ENCODE results near the gene COLEC11.

The COLEC11 gene

GRCh38 chr2:3639015-3639630 is 44.2 kb downstream of the COLEC11 start:
- no peak for DNase-seq (ENCODE audit: low spot score)

- no peak for DNase-seq (ENCODE audit: low spot score)
Measured at GRCh38 chr2:3639653-3640052, 44.7 kb downstream of the COLEC11 start.

- DNase-seq (ENCODE audit: low spot score): no peak
Measured at GRCh38 chr2:3641181-3641580, 46.3 kb downstream of the COLEC11 start.

GRCh38 chr2:3641841-3642421 is 47.0 kb downstream of the COLEC11 start:
- DNase-seq (ENCODE audit: low spot score): no peak

- DNase-seq (ENCODE audit: low spot score): no peak
Measured at GRCh38 chr2:3642521-3643215, 47.8 kb downstream of the COLEC11 start.

GRCh38 chr2:3643371-3644245 is 48.7 kb downstream of the COLEC11 start:
- DNase-seq (ENCODE audit: low spot score): no peak

GRCh38 chr2:3644246-3644525 is 49.3 kb downstream of the COLEC11 start:
- no peak for DNase-seq (ENCODE audit: low spot score)

- DNase-seq (ENCODE audit: low spot score): no peak
Measured at GRCh38 chr2:3644891-3645605, 50.1 kb downstream of the COLEC11 start.

GRCh38 chr2:3645745-3646389 is 51.0 kb downstream of the COLEC11 start:
- no peak for DNase-seq (ENCODE audit: low spot score)

- DNase-seq (ENCODE audit: low spot score): no peak
Measured at GRCh38 chr2:3646446-3646845, 51.5 kb downstream of the COLEC11 start.

- no peak for DNase-seq (ENCODE audit: low spot score)
Measured at GRCh38 chr2:3647246-3647645, 52.3 kb downstream of the COLEC11 start.

GRCh38 chr2:3647831-3648651 is 53.1 kb downstream of the COLEC11 start:
- no peak for DNase-seq (ENCODE audit: low spot score)

- no peak for DNase-seq (ENCODE audit: low spot score)
Measured at GRCh38 chr2:3648652-3649177, 53.8 kb downstream of the COLEC11 start.

- no peak for DNase-seq (ENCODE audit: low spot score)
Measured at GRCh38 chr2:3649581-3649980, 54.7 kb downstream of the COLEC11 start.

- DNase-seq (ENCODE audit: low spot score): peak; percentile 52
Measured at GRCh38 chr2:3650140-3650920, 55.4 kb downstream of the COLEC11 start.

- DNase-seq (ENCODE audit: low spot score): peak; percentile 83
Measured at GRCh38 chr2:3651691-3652648, 57.1 kb downstream of the COLEC11 start.

- DNase-seq (ENCODE audit: low spot score): no peak
Measured at GRCh38 chr2:3652896-3653625, 58.1 kb downstream of the COLEC11 start.

- DNase-seq (ENCODE audit: low spot score): no peak
Measured at GRCh38 chr2:3654011-3654410, 59.1 kb downstream of the COLEC11 start.
